Measurements from ENCODE around the gene RERE.

DNA sequence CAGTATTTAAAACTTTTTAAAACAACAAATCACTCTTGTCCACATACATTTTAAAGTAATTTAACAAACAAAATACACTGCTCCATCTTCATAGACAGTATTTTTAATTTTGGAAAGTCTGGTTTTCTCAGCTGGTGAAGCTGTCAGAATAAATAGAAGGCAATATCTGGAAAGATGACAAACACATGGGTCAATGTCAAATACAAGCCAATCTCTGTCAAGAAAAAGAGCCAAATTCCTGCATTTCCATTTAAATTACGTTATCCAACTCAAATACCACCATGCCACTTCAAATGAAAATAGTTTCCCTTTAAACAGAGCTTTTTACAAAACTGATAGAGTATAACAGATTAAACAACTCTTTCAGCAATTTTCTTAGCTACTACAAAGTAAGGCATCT, 176.5 kb downstream of the RERE start:
- no peak for TF ChIP-seq CTCF (IDR thresholded peaks at IDR 0.05; ENCODE audit: extremely low read depth in 1 of 2, insufficient read depth in 1 of 2, low read depth in 1 of 2, low read length in 2 of 2)
- TF ChIP-seq, protein P1, sequence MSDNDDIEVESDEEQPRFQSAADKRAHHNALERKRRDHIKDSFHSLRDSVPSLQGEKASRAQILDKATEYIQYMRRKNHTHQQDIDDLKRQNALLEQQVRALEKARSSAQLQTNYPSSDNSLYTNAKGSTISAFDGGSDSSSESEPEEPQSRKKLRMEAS (IDR thresholded peaks at IDR 0.05; ENCODE audit: insufficient read depth, insufficient read length), result no peak
- no peak for TF ChIP-seq EZH2 (IDR thresholded peaks at IDR 0.05; ENCODE audit: borderline replicate concordance, low read depth, low read length, severe bottlenecking)
